Cardiac septum (tissue), 1 donor: ENCODE results near the gene CD47. TPM values are rescaled to one million over a fixed set of nuclear protein-coding genes. Genes with fewer than 3 reads are reported as not detected.

Experiments used
- DNase-seq: peaks from one replicate; pipeline ENCODE4 v3.0.0-alpha.2; 2020; ENCODE audit warnings: low spot score
- intact Hi-C: fragments of 100-400 bp; cut with DNase I; formaldehyde crosslinking; loops from one replicate; pipeline ENCODE4 v1.14.0; 2022
- total RNA-seq: library from RNA; stranded (reverse); fragmentation: NEBNext Ultra II Directional; extraction: Animal tissue kit (Norgen Biotek cat#: 25700); gene quantifications from one replicate; pipeline ENCODE4 v1.2.1, GENCODE V29; 2021
- donor health status: DM: no; HTN: no; CAD: no.

Gene CD47
- total RNA-seq, 1 donor from 2014 or later: 51.4 TPM

DNA sequence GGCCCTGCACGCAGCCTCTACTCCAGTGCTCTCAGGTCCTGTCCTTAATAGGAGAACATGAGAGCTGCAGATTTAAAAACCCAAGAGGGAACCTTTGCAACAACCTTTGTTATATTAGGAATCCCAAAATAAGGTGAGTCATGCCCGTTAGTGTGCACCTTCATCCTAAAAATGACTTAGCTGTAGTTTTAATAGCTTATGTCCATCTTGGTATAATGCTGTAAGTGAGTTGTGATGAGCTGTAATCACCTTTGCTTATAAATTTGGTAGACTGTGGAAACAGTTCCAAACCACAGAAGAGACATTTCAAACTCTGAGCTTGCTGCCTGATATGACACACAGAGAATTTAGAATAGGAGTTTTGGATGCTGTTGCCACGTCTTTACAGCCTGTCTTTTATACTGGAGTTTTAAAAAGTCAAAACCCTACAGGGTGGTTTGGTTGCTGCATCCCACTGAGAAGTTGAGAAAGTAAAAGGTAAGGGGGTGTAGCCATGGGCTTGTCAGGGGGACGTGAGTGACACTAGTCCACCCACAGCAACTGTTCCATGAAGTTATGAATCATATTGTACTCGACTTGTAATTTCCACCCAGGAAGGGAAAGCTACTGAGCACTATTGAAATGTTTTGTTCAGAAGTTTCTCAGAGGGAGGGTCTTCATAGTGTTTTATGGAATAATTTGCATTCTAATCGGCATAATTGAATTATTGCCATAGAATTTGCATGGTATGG is 27.4 kb upstream of the CD47 start:
- intact Hi-C loops: no loop called here

DNA sequence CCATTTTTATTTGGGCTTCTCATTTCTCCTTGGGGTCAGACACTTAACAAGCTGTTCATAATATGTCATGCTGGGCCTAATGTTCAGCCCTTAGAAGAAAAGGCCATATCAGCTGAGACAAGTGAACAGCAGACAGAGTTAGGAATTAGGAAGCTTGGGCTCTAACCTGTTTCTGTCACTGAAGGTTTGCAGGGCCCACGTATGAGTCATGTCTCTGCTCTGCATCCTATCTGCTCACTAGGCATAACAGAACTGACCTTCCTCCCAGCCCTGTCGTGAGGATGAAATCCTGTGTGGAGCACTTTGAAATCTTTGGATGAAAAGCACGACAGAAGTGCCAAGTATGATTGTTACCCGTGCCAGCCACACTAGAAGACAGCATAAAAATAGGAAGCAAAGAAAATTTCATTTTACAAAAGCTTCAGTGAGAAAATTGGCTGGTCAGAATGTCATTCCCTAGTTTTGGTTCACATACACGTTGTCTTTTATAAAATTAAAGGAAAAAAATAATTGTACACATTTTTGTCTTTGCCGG is 26.5 kb upstream of the CD47 start:
- intact Hi-C loops: no loop called here
- no peak for DNase-seq

More for the DNA sequence above, 27.4 kb upstream of the CD47 start:
- no peak for DNase-seq

DNA sequence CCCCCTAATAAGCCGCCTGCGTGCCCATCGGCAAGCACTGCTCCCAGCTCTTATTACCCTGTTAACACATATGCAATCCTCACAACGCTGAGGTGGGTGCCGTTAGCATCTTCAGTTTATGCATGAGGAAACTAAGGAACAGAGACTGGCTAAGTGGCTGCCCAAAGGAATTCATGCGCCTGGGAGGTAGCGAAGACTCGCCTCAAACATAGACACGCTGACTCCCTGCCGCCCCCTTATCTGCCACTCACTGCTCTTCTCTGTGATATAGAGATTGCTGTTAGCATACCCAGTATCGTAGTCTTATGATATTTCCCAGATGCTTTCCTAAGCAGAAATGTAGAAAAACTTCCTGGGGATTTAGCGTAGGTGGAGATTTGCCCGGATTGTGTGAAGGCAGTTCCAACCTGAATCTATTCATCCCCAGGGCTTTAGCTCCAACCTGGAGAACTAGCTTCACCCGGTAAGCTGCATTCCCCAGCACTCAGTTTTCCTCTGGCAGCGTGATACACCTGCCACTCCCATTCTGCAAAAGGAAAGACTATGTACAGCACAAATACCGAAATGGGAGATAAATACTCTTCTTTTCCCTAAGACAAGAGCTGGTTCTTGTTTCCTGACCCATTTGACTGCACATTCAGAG is 23.7 kb upstream of the CD47 start:
- DNase-seq: no peak
- intact Hi-C loops: no loop called here

DNA sequence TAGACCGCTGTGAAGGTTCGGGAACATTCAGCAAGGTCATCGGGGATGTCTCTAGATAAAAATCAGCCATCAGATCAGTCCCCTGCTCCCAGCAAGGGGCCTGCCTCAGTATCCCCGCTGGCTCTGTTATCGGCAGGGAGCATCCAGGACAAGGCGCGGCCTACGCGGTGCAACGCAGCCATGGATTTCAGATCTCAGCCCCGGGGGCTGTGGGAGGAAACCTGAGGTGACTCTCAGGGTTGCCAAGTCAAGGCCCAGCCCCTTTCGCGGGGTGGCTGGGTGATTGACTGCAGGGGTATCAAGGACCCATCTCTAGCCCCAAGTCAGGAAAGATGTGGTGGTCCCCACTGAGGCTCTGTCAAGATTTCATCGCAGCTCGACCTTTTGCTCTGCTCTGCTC is 23.1 kb upstream of the CD47 start:
- intact Hi-C loops: no loop called here
- no peak for DNase-seq

DNA sequence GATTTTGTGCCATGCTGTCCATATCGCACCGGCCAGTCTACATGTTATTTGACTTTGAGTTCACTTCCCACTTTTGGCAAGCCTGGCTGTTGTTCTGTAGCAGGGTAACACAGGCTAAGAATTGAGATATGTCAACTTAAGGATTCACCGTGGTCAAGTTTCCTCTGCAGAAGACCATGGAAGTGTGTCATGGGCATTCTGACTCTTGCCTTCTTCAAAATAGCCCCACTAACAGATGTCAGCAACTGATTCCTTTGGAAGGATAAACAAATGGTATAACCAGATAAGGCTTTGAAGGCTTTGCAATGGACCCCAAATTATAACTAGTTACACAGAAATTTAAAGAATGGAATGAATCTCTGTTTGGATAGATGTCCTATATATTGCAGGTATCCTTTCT is 20.1 kb upstream of the CD47 start:
- intact Hi-C loops: no loop called here
- no peak for DNase-seq

DNA sequence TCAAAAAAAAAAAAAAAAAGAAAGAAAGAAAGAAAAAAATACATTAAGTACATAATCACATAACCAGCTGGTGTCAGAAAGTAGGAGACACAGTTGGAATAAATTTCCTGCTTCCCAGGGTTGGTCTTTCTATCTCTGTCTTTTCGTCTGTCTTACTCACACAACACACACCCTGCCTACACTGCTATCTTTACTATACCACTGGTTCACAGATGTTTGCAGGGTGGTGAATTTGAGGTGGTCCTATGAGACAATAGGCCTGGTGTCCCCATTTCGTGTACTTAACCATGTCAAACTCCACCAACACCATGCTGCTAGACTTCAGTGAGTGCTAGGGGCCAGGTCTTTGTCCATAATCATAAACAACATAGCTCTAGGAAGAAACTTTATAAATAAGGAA is 17.6 kb upstream of the CD47 start:
- intact Hi-C loops: no loop called here
- no peak for DNase-seq

DNA sequence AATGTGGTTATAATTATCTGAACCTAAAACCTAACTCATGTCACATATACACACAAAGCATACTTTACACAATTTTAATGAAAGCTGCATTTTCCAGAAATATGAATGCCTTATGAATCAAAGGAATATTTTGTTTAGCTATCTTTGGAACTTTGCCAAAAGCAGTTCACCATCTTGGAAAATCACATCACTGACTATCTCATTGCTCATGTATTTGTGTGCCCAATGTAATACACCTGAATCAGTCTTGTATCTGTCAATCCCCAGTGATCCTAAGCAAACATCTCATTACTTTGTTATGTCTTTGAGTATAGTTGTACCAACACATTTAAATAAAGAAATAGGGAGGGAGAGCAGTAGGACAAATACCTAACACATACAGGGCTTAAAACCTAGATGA is 15.6 kb upstream of the CD47 start:
- intact Hi-C loops: no loop called here

DNA sequence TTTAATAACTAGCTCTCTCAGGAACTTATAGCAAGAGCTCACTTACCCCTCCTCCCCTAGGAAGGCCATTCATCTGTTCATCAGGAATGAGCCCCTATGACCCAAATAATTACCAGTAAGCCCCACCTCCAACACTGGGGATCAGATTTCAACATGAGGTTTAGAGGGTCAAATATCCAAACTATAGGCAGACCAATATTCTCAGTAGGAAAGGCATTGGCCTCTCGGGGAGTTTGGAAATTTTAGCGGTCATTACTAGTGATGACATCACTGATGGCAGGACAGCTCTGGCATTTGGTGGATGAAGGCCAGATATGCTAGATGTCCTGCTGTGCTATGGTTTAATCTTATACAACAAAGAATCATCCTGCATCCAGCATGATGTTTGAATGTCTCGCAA is 15.2 kb upstream of the CD47 start:
- intact Hi-C loops: no loop called here
- no peak for DNase-seq

More for the DNA sequence above, 15.6 kb upstream of the CD47 start:
- no peak for DNase-seq

DNA sequence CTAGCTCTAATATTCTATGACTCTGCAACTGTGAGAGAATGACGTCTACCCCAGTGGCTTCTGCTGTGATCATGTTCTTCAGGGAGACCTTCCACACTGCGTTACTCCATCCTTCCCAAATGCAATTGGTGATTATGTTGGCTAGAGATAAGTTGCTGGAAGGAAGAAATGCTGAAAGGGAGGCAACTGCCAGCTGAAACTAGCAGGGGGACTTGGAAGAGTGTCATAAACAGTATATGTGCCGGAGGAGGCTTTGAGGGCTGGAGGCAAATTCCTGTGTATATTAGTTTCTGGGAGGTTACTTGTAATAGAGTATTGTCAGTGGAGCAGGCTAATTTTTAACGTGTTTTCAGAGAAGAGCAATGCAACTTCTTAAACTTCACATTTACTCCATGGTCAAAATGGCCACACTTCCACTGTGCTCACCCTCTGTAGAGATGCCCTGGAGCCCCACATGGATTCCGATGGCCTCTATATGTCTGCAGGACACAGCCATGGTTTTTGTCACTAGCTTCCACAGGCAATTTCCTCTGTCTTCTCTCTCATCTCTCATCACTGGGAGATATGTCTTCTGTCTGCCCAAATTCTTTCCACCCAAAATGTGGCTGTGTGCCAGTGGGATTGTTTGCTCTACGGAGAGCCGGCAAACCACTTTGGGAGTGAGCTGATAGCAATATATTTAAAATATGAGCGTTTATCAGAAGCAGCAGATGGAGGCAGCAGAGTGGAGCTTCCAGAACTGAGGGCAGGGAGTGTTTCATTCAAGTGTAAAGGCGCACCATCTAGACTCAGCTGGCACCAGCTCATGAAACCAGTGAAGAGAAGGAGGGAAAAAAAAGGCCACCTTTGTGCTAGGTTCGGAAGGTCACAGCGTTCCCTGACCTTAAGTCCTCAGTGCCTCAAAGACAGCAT is 13.3 kb upstream of the CD47 start:
- DNase-seq: peak; percentile 81
- intact Hi-C loops: no loop called here

DNA sequence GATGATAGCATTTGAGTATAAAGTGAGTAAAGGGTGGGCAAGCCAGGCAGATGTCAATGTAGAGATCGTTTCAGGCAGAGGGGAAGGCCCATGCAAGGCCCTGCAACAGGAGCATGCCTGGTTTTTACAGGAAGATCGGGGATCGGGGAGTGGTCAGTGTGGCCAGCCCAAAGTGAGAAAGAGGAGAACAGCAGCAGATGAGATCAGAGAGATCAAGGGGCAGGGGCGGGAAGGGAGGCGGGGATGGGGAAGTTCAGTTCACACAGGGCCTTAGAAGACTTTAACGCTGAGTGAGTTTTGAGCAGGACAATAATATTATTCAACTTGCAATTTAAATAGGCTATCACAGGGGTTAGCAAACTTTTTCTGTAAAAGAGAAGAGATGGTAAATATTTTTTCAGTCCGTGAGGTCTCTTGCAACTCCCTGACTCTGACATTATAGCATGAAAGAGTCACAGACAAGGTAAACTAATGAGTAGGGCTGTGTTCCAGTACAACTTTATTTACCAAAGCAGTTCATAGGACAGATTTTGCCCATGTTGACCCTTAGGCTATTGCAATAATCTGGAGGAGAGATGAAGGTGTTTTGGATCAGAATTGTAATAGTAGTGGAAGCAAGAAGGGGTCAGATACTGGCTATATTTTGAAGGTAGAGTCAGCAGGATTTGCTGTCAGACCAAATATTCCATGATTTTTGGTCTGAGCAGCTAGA is 12.4 kb upstream of the CD47 start:
- no peak for DNase-seq
- intact Hi-C loops: no loop called here

DNA sequence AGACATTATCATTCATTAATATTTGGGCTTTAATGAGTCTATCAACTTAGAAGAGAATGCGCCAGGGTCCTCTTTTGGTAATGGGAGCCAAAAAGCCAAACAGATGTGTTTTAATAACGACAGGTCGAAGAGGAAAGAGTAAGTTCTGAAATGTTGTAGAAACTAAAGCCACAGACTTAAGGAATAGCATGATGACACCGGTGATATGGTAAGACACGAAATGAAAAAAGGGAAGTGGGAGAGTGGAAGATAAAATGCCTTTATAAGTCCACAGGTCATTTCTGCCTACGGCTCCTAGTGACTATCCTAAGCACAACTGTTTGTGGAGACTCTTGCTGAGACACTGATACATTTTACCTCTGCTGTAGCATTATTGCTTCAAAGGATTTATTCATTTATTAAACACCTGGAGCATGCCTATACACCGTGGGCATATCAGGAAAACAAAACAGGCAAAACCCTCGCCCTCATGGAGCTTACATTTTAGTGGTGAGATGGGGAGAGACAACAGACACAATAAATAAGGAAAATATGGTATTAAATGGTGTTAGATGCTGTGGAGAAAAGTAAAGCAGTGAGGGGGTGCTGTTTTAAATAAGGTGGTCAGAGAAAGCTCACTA is 11.7 kb upstream of the CD47 start:
- intact Hi-C loops: no loop called here

DNA sequence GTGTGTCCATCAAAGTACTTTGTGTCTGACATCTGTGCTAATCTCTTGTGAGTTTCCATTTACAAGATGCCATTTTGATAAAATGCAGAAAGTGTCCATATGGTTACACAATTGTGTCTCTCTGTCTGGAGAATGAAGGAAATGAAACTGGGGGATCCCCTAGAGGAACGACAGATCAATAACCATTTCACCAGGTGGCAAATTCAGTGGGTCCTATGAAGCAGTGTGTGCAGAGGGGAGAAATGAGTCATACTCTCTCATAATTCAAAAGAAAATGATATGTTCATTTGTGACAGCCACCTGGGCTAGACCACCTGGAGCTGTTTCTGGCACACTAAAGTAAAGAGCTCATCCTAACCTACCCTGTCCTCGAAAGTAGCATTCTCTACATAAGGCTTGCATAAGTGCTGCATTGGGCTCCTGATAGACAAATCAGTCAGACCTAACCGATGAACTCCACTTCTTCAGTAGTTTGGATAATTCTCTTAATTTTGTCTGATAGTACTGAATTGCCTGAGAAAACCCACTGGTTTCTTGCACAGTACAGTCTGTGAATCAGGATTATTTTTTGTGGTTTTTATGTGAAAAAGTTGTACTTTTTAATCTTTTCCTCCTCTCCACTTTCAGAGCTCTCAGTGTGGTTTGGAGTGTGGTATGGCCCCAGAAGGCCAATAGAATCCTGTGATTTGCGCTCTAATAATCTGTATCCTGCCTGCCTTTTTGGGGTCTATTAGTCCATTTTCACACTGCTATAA is 10.3 kb upstream of the CD47 start:
- intact Hi-C loops: no loop called here
- no peak for DNase-seq

More for the DNA sequence above, 11.7 kb upstream of the CD47 start:
- DNase-seq: no peak

DNA sequence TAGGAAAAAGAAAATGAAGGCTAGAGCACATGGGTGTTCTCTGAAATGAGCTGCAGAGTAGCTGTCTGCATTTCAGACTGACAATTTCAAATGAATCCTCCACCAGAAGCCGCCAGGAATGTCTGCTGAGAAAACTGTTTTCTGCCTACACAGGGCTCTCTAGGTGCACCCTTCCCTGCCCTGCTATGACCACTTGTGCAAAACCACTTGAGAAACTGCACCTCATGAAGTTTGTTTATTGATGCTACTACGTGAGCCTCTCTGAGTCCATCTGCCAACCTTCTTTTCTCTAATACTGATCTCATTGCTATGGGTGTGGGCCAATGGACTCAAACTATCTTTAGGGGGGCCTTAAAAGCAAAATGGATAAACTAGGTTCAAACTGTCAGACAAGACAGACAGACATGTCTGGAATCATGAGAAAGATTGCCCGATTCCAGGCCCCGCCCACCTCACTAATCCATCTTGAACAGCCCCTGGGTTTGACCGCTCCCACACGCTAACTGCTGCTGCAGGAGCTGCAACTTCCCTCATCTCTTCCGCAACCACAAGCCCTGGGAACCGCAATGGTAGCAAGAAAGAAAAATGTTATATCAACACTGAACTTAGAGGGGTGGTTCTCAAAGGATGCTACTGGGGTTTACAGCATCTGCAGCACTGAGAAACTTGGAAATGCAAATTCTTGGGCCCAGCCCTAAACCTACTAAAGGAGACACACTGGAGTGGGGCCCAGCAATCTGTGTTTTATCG is 9.0 kb upstream of the CD47 start:
- DNase-seq: peak; percentile 83
- intact Hi-C loops: no loop called here

DNA sequence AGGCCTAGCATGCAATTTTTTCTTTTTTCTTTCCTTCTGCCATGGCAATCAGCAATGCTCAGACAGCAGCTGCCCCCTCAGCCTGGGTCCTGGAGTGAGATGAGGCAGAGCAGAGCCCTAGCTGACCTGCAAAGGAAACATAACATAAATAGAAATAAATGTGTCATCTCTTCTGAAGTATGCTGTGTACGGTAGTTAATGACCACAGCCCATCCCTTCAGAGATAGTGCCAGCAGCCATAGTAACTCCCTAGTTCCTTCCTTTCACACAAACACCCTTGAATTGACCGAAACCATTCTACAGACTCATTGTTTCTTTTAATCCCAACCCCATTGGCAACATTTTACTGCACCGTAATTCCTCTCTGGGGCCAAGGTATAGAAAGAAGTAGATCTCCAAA is 8.4 kb upstream of the CD47 start:
- DNase-seq: no peak

DNA sequence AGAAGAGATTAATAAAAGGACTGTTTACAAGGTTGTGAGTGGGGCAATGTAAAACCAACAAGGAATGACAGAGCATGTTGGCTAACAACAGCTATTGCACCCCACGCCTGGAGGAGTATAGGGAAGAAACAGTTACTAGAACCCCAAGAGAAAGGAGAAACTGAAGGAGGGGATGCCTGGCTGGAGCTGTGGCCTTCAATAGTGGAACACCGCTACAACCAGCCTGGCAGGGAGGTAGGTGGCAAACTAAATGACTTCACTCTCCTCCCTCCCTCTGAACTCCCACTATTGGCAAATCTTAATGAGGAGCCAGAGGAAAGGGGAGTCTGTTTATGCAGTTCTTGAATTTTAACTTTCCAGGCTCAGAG is 7.2 kb upstream of the CD47 start:
- intact Hi-C loops: no loop called here
- DNase-seq: no peak

More for the DNA sequence above, 8.4 kb upstream of the CD47 start:
- intact Hi-C loops: no loop called here

DNA sequence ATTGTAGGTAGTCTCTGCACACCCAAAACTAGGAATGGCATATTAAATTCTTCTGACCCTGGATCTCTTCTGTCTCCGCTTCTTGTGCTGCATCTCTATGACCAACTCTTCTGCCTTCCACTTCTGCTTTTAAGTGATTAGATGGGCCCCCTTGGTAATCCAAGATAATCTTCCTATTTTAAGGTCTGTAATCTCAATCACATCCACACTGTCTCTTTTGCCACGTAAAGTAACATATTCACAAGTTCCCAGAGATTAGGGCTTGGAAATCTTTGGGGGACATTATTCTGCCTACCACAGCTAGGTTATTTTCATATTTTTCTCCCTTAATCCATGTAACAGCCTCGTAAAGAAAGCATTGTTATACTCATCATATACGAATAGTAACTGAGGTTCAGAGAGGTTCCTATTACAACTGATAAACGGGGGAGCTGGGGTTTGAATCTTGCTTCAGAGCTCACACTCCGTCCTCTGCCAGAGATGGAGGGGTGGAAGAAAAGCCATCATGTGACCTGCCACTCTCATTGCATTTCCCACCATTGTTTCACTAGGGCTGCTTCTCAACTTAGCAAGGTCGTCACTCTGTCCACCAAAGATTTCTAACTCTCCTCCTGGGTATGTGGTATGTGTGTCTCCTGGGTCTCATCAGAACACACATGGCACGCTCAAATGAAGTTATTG is 6.6 kb upstream of the CD47 start:
- intact Hi-C loops: no loop called here

More for the DNA sequence above, 6.6 kb upstream of the CD47 start:
- no peak for DNase-seq
